ENCODE measurements around the gene DUOXA2.
A peak's percentile ranks its signal among the peaks of the same experiment; 100 is the strongest.

DNA sequence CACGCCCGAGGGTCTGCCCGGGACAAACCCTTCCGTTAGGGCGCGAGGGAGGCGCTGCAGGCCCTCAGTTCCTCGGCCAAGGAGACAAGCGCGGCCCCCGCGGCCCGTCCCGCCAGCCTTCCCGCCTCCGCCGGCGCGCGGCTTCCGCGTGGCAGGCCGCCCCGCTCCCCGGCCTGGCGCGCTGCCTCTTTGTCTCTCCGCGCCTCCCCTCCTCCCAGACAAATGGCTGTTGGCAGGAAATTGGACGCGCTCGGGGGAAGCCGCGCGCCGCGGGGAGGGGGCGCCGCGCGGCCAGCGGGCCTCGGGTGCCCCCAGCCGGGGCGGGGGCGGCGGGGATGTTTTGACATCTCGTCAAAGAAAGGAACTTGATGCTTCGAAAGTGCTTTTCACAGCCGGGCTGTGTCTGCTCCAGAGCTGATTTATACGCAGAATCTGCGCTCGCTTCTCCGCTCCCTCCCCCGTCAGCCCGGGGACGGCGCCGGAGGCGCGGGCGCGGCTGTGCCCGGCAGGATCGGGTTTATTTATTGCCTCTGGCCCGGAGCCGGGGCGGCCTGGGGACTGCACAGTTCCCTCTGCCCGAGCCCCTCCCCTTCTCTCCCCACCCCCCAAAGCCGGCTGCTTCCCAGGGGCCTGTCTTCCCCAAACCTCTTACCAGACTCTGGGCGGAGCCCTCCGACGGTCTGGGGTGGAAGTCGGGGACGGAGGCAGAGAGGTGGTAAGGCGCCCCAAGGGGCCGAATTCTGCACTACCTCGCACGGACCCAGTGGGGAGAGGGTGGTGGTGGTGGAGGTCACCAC is 52.9 kb downstream of the DUOXA2 start:
- TF ChIP-seq, protein P1, sequence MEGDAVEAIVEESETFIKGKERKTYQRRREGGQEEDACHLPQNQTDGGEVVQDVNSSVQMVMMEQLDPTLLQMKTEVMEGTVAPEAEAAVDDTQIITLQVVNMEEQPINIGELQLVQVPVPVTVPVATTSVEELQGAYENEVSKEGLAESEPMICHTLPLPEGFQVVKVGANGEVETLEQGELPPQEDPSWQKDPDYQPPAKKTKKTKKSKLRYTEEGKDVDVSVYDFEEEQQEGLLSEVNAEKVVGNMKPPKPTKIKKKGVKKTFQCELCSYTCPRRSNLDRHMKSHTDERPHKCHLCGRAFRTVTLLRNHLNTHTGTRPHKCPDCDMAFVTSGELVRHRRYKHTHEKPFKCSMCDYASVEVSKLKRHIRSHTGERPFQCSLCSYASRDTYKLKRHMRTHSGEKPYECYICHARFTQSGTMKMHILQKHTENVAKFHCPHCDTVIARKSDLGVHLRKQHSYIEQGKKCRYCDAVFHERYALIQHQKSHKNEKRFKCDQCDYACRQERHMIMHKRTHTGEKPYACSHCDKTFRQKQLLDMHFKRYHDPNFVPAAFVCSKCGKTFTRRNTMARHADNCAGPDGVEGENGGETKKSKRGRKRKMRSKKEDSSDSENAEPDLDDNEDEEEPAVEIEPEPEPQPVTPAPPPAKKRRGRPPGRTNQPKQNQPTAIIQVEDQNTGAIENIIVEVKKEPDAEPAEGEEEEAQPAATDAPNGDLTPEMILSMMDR (conservative IDR thresholded peaks at IDR 0.05; ENCODE audit: low read length): peak; percentile 70
- TF ChIP-seq EZH2phosphoT487 (IDR thresholded peaks at IDR 0.05; ENCODE audit: borderline replicate concordance): no peak
